Memory B cell (primary cell): ENCODE results near the gene CHTOP.
"Not testable (repeated sequence)": the region's sequence is repeated elsewhere in the genome, so short reads cannot be mapped to it uniquely, and the experiment has no call there.

Experiments used
- ATAC-seq: fragments of 150-1000 bp; cut with Tn5 transposase; 2 replicates; pipeline ENCODE4 v1.10.0; 2021; ENCODE audit warnings: low read depth, mild to moderate bottlenecking, moderate library complexity
- DNase-seq, 2 donors: peaks; one replicate each; pipeline ENCODE4 v3.0.0; 2022; ENCODE audit warnings: low spot score in 2 of 2
- H3K27ac Mint-ChIP-seq: one replicate; pipeline ENCODE4 v1.8.0; 2022; ENCODE audit warnings: mild to moderate bottlenecking, moderate library complexity, mixed read lengths
- H3K27me3 Mint-ChIP-seq: one replicate; pipeline ENCODE4 v1.8.0; 2022; ENCODE audit warnings: mixed read lengths
- H3K36me3 Mint-ChIP-seq: one replicate; pipeline ENCODE4 v1.8.0; 2022; ENCODE audit warnings: mild to moderate bottlenecking, mixed read lengths
- H3K4me1 Mint-ChIP-seq: one replicate; pipeline ENCODE4 v1.8.0; 2022; ENCODE audit warnings: mixed read lengths
- H3K4me3 Mint-ChIP-seq: one replicate; pipeline ENCODE4 v1.8.0; 2022; ENCODE audit warnings: mild to moderate bottlenecking, moderate library complexity, mixed read lengths
- H3K9me3 Mint-ChIP-seq: one replicate; pipeline ENCODE4 v1.8.0; 2022; ENCODE audit warnings: mixed read lengths

CHTOP gene

DNA sequence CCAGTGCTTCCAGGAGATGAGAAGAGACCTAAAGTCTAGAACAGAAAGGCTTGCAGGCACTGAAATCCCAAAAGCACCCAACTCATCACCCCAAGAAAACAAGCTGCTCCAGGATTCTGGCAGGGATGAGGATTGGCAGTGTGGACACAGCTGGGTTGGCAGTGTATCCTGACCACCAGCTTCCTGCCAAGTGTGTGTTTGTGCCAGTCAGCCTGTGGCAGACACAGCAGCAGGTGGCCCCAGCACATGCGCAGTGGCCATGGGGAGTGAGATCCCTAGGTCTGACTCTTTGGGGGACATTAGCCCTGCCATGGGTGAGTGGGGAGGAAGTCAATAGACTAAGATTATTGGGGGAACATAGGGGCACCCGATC lies 16.0 kb downstream of the CHTOP start:
- no peak for ATAC-seq
- H3K27me3 Mint-ChIP-seq, result no peaks in the 10 kb centered on the region
- DNase-seq, result no peak
- H3K36me3 Mint-ChIP-seq, result peaks cover 21% of the 10 kb centered on the region
- H3K4me1 Mint-ChIP-seq, result peaks cover 13% of the 10 kb centered on the region
- H3K4me3 Mint-ChIP-seq, result no peak overlapping the region
- peak overlapping the region; percentile 54 for H3K27ac Mint-ChIP-seq
- H3K9me3 Mint-ChIP-seq, result no peaks in the 10 kb centered on the region

- DNase-seq, result no peak
- Mint-ChIP-seq H3K27me3 (no peaks in the 10 kb centered on the region), H3K27ac (no peak overlapping the region), H3K4me3 (no peak overlapping the region), H3K4me1 (peaks cover 5% of the 10 kb centered on the region), H3K36me3 (peaks cover 7% of the 10 kb centered on the region), H3K9me3 (no peaks in the 10 kb centered on the region)
- no peak for ATAC-seq
Observed at GRCh38 chr1:153651771-153652170, 17.9 kb downstream of the CHTOP start.

DNA sequence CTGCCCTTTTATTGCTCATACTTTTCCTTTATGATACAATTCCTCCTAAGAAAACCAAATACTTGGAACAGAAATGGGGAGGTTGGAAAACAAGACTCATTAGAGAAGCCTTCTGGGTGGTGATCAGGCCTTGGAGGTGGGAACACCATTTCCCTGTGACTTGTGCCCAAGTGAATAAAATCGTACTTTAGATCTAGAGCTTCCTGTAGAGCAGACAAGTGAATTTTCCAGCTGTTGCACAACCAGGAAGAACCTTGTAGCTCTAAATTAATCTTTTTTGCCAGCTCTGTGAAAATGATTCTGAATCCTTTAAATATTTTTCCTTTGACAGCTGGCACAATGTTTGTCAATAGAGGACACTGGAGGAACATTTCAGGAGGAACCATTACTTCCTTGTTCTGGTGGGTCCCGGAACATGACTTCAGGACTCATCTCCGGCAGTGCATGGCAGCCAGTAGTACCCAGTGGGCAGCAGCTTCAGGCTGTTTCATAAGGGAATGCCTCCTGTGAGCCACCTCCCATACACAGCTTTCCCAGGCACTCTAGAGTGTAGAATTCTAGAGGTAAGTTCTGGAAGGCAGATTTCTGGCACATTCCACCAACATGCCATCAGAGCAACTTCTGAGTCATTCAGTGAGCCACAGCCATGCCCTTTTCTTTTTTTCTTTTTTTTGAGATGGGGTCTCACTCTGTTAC lies 19.1 kb downstream of the CHTOP start:
- Mint-ChIP-seq H3K4me1 (peaks cover 2% of the 10 kb centered on the region), H3K9me3 (no peaks in the 10 kb centered on the region), H3K27me3 (no peaks in the 10 kb centered on the region), H3K36me3 (no peaks in the 10 kb centered on the region), H3K27ac (no peak overlapping the region), H3K4me3 (no peak overlapping the region)
- ATAC-seq (no peak), DNase-seq (no peak)

GRCh38 chr1:153655333-153655732 lies 21.5 kb downstream of the CHTOP start:
- H3K4me3 Mint-ChIP-seq, result no peak overlapping the region
- H3K27ac Mint-ChIP-seq, result no peak overlapping the region
- no peaks in the 10 kb centered on the region for H3K36me3 Mint-ChIP-seq
- H3K27me3 Mint-ChIP-seq, result no peaks in the 10 kb centered on the region
- peaks cover 2% of the 10 kb centered on the region for H3K4me1 Mint-ChIP-seq
- DNase-seq (no peak), ATAC-seq (no peak)
- no peaks in the 10 kb centered on the region for H3K9me3 Mint-ChIP-seq

- Mint-ChIP-seq H3K4me1 (peaks cover 2% of the 10 kb centered on the region), H3K9me3 (no peaks in the 10 kb centered on the region), H3K4me3 (peak within 1 kb of the TSS; percentile 90), H3K27me3 (no peaks in the 10 kb centered on the region), H3K36me3 (peaks cover 2% of the 10 kb centered on the region), H3K27ac (peak within 1 kb of the TSS; percentile 83)
- DNase-seq (peak; percentile 88 to 91), ATAC-seq (peak; percentile 98)
Observed at GRCh38 chr1:153658400-153659174, 24.7 kb downstream of the CHTOP start, which contains the start of gene SNAPIN. Gene SNAPIN (plus strand): TSS chr1:153658703. CDS start chr1:153658744, 41 bp downstream.

DNA sequence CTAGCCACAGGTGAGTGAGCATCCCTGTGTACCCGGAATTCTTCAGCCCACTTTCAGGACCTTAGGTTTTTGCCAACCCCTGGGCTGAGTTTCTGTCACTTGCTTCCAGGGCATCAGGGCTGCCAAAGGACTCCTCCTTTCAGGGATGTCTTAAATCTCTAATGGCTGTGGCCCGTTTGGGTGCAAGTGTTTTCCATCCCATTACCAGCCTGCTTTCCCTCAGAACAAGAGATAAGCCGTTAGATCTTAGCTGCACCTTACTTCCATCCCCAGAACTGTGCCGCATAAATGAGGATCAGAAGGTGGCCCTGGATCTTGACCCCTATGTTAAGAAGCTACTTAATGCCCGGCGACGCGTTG lies 25.3 kb downstream of the CHTOP start:
- peaks cover 2% of the 10 kb centered on the region for H3K4me1 Mint-ChIP-seq
- H3K9me3 Mint-ChIP-seq, result no peaks in the 10 kb centered on the region

GRCh38 chr1:153659656-153660055 lies 25.8 kb downstream of the CHTOP start:
- DNase-seq, result no peak
- Mint-ChIP-seq H3K27ac (peak overlapping the region; percentile 60), H3K9me3 (no peaks in the 10 kb centered on the region), H3K4me1 (peaks cover 2% of the 10 kb centered on the region), H3K36me3 (peaks cover 8% of the 10 kb centered on the region), H3K27me3 (no peaks in the 10 kb centered on the region), H3K4me3 (peak overlapping the region; percentile 90)
- ATAC-seq, result no peak

More for the DNA sequence above, 25.3 kb downstream of the CHTOP start:
- Mint-ChIP-seq H3K27me3 (no peaks in the 10 kb centered on the region), H3K4me3 (peak overlapping the region; percentile 90), H3K36me3 (peaks cover 5% of the 10 kb centered on the region), H3K27ac (peak overlapping the region; percentile 83)
- ATAC-seq (no peak), DNase-seq (no peak)

- DNase-seq, result no peak
- Mint-ChIP-seq H3K4me3 (no peak overlapping the region), H3K36me3 (peaks cover 17% of the 10 kb centered on the region), H3K4me1 (peaks cover 2% of the 10 kb centered on the region), H3K9me3 (no peaks in the 10 kb centered on the region), H3K27ac (no peak overlapping the region), H3K27me3 (no peaks in the 10 kb centered on the region)
- ATAC-seq, result no peak
Observed at GRCh38 chr1:153661111-153661708, 27.3 kb downstream of the CHTOP start.

DNA sequence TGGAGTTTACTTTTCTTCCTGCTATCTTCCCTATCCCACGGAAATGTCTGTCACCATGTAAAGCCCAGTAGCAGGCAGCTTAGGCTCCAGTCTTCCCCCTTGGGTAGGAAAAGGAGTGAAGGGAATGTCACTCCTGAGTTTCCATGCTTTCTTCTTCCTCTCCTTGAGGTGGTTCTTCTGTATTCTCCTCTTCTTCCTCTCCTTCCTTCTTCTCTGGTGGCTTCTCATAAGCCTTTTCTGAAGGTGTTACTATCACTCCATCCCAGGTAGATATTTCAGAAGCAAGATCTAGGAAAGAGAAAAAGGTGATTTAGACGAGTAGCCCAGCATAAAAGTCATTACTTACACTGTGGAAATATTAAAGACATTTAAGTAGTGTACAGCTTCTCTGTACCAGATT lies 28.4 kb downstream of the CHTOP start:
- H3K27ac Mint-ChIP-seq, result no peak overlapping the region

GRCh38 chr1:153663211-153663610 lies 29.3 kb downstream of the CHTOP start:
- no peaks in the 10 kb centered on the region for H3K9me3 Mint-ChIP-seq
- H3K36me3 Mint-ChIP-seq, result peaks cover 25% of the 10 kb centered on the region
- ATAC-seq, result no peak
- no peak overlapping the region for H3K4me3 Mint-ChIP-seq
- no peak overlapping the region for H3K27ac Mint-ChIP-seq
- H3K27me3 Mint-ChIP-seq, result no peaks in the 10 kb centered on the region
- H3K4me1 Mint-ChIP-seq, result peaks cover 4% of the 10 kb centered on the region
- DNase-seq, result no peak

More for the DNA sequence above, 28.4 kb downstream of the CHTOP start:
- DNase-seq (no peak), ATAC-seq (no peak)
- H3K9me3 Mint-ChIP-seq, result no peaks in the 10 kb centered on the region
- H3K4me1 Mint-ChIP-seq, result peaks cover 2% of the 10 kb centered on the region
- peaks cover 17% of the 10 kb centered on the region for H3K36me3 Mint-ChIP-seq
- H3K4me3 Mint-ChIP-seq, result no peak overlapping the region
- H3K27me3 Mint-ChIP-seq, result no peaks in the 10 kb centered on the region

- Mint-ChIP-seq H3K27ac (no peak overlapping the region), H3K27me3 (no peaks in the 10 kb centered on the region), H3K36me3 (peaks cover 28% of the 10 kb centered on the region), H3K4me1 (peaks cover 15% of the 10 kb centered on the region), H3K9me3 (no peaks in the 10 kb centered on the region), H3K4me3 (no peak overlapping the region)
- no peak for ATAC-seq
- DNase-seq, result no peak
Observed at GRCh38 chr1:153667439-153667838, 33.6 kb downstream of the CHTOP start.

GRCh38 chr1:153668672-153669071 lies 34.8 kb downstream of the CHTOP start:
- Mint-ChIP-seq H3K36me3 (peaks cover 28% of the 10 kb centered on the region), H3K4me1 (peaks cover 15% of the 10 kb centered on the region)
- H3K27me3 Mint-ChIP-seq, H3K27ac Mint-ChIP-seq, ATAC-seq, DNase-seq, H3K4me3 Mint-ChIP-seq, H3K9me3 Mint-ChIP-seq: not testable (repeated sequence)

- Mint-ChIP-seq H3K9me3 (no peaks in the 10 kb centered on the region), H3K27ac (no peak overlapping the region), H3K4me1 (peaks cover 15% of the 10 kb centered on the region), H3K36me3 (peaks cover 22% of the 10 kb centered on the region), H3K27me3 (no peaks in the 10 kb centered on the region), H3K4me3 (no peak overlapping the region)
- no peak for ATAC-seq
- no peak for DNase-seq
Observed at GRCh38 chr1:153669606-153670005, 35.7 kb downstream of the CHTOP start.

DNA sequence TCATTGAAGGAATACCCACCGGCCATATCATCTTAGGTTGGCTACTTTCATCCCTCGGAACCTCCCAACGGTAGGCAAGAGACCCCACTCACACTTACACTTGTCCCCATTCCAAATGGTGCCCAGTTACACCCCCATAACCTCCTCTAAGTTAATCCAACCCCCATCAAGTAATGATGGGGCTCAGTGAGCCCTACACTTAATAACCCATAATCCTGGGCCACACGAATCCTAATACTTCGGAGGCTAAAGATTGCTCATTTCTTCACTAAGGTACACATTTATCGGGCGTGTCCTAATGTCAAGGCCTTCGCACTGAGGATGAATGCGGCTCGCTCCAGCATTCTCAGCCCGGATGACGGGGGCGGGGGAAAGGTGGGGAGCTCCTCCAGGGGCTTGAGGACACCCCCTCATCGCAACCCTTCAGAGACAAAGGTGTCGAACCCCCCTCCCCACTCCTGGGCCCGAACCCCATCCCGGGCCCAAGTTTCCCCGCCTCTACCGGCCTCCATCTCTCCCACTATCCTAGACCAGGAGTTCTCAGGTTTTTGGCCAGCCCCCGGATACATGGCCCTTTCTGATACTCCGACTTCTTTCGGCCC lies 36.5 kb downstream of the CHTOP start:
- H3K36me3 Mint-ChIP-seq, result peaks cover 15% of the 10 kb centered on the region
- peaks cover 15% of the 10 kb centered on the region for H3K4me1 Mint-ChIP-seq
- no peak overlapping the region for H3K4me3 Mint-ChIP-seq
- H3K27me3 Mint-ChIP-seq, result no peaks in the 10 kb centered on the region
- no peak overlapping the region for H3K27ac Mint-ChIP-seq
- DNase-seq (no peak), ATAC-seq (peak; percentile 0)
- H3K9me3 Mint-ChIP-seq, result no peaks in the 10 kb centered on the region
